SJSA1 (cell line): ENCODE results near the gene BCL2L14. TPM values are rescaled to one million over a fixed set of nuclear protein-coding genes. Genes with fewer than 3 reads are reported as not detected.
"Not testable (repeated sequence)": the region's sequence is repeated elsewhere in the genome, so short reads cannot be mapped to it uniquely, and the experiment has no call there.

Experiments
- DNase-seq, 2 experiments: peaks; one replicate each; pipeline ENCODE4 v3.0.0-alpha.2; 2015 to 2020; ENCODE audit warnings: low spot score in 2 of 2, low read depth in 1 of 2
- H3K27ac ChIP-seq: fragments of 250-450 bp; sonication (Bioruptor Pico); 2 replicates; pipeline ENCODE4 v1.5.1; 2020; ENCODE audit warnings: mild to moderate bottlenecking, moderate library complexity
- H3K27me3 ChIP-seq: fragments of 250-450 bp; sonication (Bioruptor Pico); replicated peaks from 2 replicates; pipeline ENCODE4 v1.5.1; 2020; ENCODE audit warnings: mild to moderate bottlenecking, moderate library complexity
- H3K36me3 ChIP-seq: fragments of 250-450 bp; sonication (Bioruptor Pico); 2 replicates; pipeline ENCODE4 v1.5.1; 2020; ENCODE audit warnings: mild to moderate bottlenecking
- H3K4me1 ChIP-seq: fragments of 250-450 bp; sonication (Bioruptor Pico); replicated peaks from 2 replicates; pipeline ENCODE4 v1.6.1; 2021; ENCODE audit warnings: mild to moderate bottlenecking
- H3K4me3 ChIP-seq: fragments of 250-450 bp; sonication (Bioruptor Pico); 2 replicates; pipeline ENCODE4 v1.5.1; 2020; ENCODE audit warnings: mild to moderate bottlenecking
- H3K9me3 ChIP-seq: fragments of 250-450 bp; sonication (Bioruptor Pico); replicated peaks from 2 replicates; pipeline ENCODE4 v1.5.1; 2020; ENCODE audit warnings: mild to moderate bottlenecking
- total RNA-seq: library from RNA; depleted of rRNA; stranded (reverse); fragments of >200 nt; shearing (Covaris generic); gene quantifications from 2 replicates; pipeline ENCODE4 v1.2.3, GENCODE V29; 2014

BCL2L14 gene
- total RNA-seq, 1 experiment from 2014 or later, result not detected

- DNase-seq, result no peak
- peaks cover 22% of the 10 kb centered on the region for H3K4me1 ChIP-seq
- 0 out of 2 replicates have a peak, but pooled peaks cover 3% of the 10 kb centered on the region for H3K36me3 ChIP-seq
- H3K9me3 ChIP-seq, result no peaks in the 10 kb centered on the region
- no peaks in the 10 kb centered on the region for H3K27me3 ChIP-seq
- no peak overlapping the region for H3K4me3 ChIP-seq
- H3K27ac ChIP-seq, result no peak overlapping the region
Measured at GRCh38 chr12:12098691-12099015, 27.9 kb downstream of the BCL2L14 start.

- no peak overlapping the region for H3K4me3 ChIP-seq
- no peak for DNase-seq
- H3K9me3 ChIP-seq, result no peaks in the 10 kb centered on the region
- no peaks in the 10 kb centered on the region for H3K27me3 ChIP-seq
- H3K27ac ChIP-seq, result no peak overlapping the region
- H3K4me1 ChIP-seq, result peaks cover 22% of the 10 kb centered on the region
- H3K36me3 ChIP-seq, result 0 out of 2 replicates have a peak, but pooled peaks cover 3% of the 10 kb centered on the region
Measured at GRCh38 chr12:12099102-12099501, 28.4 kb downstream of the BCL2L14 start.

GRCh38 chr12:12107678-12108077, 36.9 kb downstream of the BCL2L14 start:
- H3K4me3 ChIP-seq, result no peak overlapping the region
- H3K27me3 ChIP-seq, result no peaks in the 10 kb centered on the region
- peaks cover 8% of the 10 kb centered on the region; the same call in 1 of the 2 replicates for H3K9me3 ChIP-seq
- peaks cover 10% of the 10 kb centered on the region for H3K4me1 ChIP-seq
- no peaks in the 10 kb centered on the region for H3K36me3 ChIP-seq
- H3K27ac ChIP-seq, result no peak overlapping the region; the same call in 1 of the 2 replicates
- peak in 1 of 2 experiments; percentile 31 for DNase-seq

GRCh38 chr12:12108441-12109058, 37.8 kb downstream of the BCL2L14 start:
- H3K36me3 ChIP-seq, result no peaks in the 10 kb centered on the region
- DNase-seq, result peak in 1 of 2 experiments; percentile 31
- no peaks in the 10 kb centered on the region for H3K27me3 ChIP-seq
- H3K27ac ChIP-seq, result no peak overlapping the region; the same call in 1 of the 2 replicates
- peaks cover 10% of the 10 kb centered on the region for H3K4me1 ChIP-seq
- H3K9me3 ChIP-seq, result peaks cover 8% of the 10 kb centered on the region; the same call in 1 of the 2 replicates
- no peak overlapping the region for H3K4me3 ChIP-seq

GRCh38 chr12:12110923-12111555, 40.3 kb downstream of the BCL2L14 start:
- not testable (repeated sequence) for H3K4me3 ChIP-seq, H3K27me3 ChIP-seq, H3K9me3 ChIP-seq, H3K27ac ChIP-seq, H3K36me3 ChIP-seq, DNase-seq
- H3K4me1 ChIP-seq, result peaks cover 10% of the 10 kb centered on the region

DNA sequence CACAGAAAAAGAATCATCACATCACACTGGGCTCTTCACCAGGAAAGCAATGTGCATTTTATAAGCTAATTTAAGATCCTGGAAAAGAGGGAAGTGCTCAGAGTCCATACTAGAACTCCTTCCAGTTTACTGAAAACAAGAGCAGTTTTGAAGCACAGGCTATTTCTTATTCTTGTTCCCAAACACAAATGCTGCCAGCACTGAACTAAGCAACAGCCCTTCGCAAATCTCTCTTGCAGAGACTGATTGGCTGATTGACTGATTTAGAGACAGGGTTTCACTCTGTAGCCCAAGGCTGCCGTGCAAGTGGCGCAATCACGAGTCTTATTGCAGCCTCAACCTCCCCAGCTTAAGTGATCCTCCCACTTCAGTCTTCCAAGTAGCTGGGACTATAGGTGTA, 44.8 kb downstream of the BCL2L14 start:
- Histone ChIP-seq H3K4me3 (no peak overlapping the region), H3K9me3 (no peaks in the 10 kb centered on the region), H3K27ac (no peak overlapping the region), H3K4me1 (no peaks in the 10 kb centered on the region), H3K36me3 (peaks cover 16% of the 10 kb centered on the region), H3K27me3 (no peaks in the 10 kb centered on the region)
- no peak for DNase-seq

- Histone ChIP-seq H3K36me3 (peaks cover 28% of the 10 kb centered on the region), H3K4me1 (no peaks in the 10 kb centered on the region), H3K4me3 (no peak overlapping the region), H3K27me3 (no peaks in the 10 kb centered on the region), H3K27ac (no peak overlapping the region), H3K9me3 (no peaks in the 10 kb centered on the region)
- DNase-seq, result no peak
Measured at GRCh38 chr12:12116677-12117076, 45.9 kb downstream of the BCL2L14 start.

GRCh38 chr12:12121061-12121460, 50.3 kb downstream of the BCL2L14 start:
- Histone ChIP-seq H3K9me3 (no peaks in the 10 kb centered on the region), H3K27me3 (no peaks in the 10 kb centered on the region), H3K36me3 (peaks cover 60% of the 10 kb centered on the region), H3K4me1 (no peaks in the 10 kb centered on the region), H3K27ac (no peak overlapping the region), H3K4me3 (no peak overlapping the region)
- no peak for DNase-seq

DNA sequence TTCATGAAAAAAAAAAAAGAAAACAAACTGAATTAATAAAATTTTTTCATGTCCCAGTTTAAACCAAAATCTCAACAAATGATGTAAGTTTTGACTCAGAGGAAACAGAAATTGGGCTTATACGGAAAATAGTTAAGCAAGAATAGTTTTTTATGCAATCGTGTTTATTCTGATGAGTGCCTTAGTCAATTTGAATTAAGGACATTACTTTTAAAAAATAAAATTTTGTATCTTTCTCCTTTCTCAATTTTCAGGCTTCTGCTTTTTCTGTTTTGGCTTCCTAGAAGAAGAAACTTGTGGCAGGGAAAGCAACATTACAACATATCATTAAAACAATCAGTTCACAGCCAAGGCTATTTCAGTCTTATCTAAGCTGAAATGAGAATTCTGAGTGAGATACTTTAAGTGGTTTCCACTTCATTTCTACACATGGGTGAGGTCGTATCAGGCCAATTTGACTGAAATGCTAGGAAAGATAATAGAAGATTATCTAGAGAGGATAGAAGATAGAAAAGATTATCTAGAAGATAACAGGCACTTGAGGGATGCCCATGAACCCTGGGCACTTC, 52.4 kb downstream of the BCL2L14 start:
- DNase-seq, result no peak
- Histone ChIP-seq H3K27ac (no peak overlapping the region), H3K9me3 (no peaks in the 10 kb centered on the region), H3K36me3 (peaks cover 72% of the 10 kb centered on the region), H3K4me3 (no peak overlapping the region), H3K27me3 (no peaks in the 10 kb centered on the region), H3K4me1 (no peaks in the 10 kb centered on the region)

GRCh38 chr12:12126551-12126950, 55.8 kb downstream of the BCL2L14 start:
- Histone ChIP-seq H3K4me3 (no peak overlapping the region), H3K9me3 (no peaks in the 10 kb centered on the region), H3K27me3 (no peaks in the 10 kb centered on the region), H3K36me3 (peaks cover 68% of the 10 kb centered on the region), H3K27ac (no peak overlapping the region), H3K4me1 (no peaks in the 10 kb centered on the region)
- no peak for DNase-seq

DNA sequence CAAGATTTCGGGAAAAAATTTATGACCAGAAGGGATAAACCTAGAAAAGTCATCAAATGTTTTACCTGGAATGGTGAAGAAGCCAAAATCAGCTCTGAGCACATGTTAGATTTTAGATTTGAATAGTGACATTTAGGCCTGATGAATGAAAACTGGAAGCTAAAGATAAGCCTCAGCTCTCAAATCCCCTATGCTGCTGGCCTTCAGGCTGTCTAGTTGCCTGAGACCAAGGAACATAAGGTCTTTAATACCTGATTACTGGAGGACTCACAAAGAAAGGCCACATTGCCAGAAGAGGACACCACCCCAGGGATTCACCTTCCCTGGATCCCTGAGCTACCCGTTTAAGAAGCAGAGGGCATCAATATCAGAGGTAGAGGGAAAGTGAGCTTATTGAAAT, 56.6 kb downstream of the BCL2L14 start:
- no peaks in the 10 kb centered on the region for H3K27me3 ChIP-seq
- H3K4me1 ChIP-seq, result no peaks in the 10 kb centered on the region
- H3K9me3 ChIP-seq, result no peaks in the 10 kb centered on the region
- H3K27ac ChIP-seq, result no peak overlapping the region
- peaks cover 68% of the 10 kb centered on the region for H3K36me3 ChIP-seq
- DNase-seq, result no peak
- H3K4me3 ChIP-seq, result no peak overlapping the region

GRCh38 chr12:12128670-12129069, 57.9 kb downstream of the BCL2L14 start:
- Histone ChIP-seq H3K4me3 (no peak overlapping the region), H3K36me3 (peaks cover 62% of the 10 kb centered on the region), H3K9me3 (no peaks in the 10 kb centered on the region), H3K27ac (no peak overlapping the region), H3K27me3 (no peaks in the 10 kb centered on the region), H3K4me1 (no peaks in the 10 kb centered on the region)
- no peak for DNase-seq

- H3K9me3 ChIP-seq, result no peaks in the 10 kb centered on the region
Measured at GRCh38 chr12:12133259-12133658, 62.5 kb downstream of the BCL2L14 start.

DNA sequence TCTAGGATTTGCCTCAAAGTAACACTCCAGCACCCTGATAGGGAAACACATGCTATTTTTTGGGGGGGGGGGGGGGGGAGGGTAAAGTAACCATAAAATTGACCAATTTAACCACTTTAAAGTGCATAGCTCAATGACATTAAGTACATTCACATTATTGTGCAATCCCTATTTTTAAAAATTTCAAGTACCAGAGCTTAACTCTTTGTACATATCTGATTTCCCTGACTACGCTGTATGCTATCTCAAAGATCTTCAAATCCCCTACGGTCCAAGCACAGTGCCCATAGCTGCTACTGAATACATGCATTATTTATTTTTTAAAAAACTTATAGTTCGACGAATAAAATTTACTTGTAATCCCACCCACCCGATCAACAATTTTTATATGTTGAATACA, 63.0 kb downstream of the BCL2L14 start:
- no peak for DNase-seq
- no peaks in the 10 kb centered on the region for H3K4me1 ChIP-seq
- H3K27ac ChIP-seq, result no peak overlapping the region
- peaks cover 39% of the 10 kb centered on the region for H3K36me3 ChIP-seq
- no peak overlapping the region for H3K4me3 ChIP-seq
- no peaks in the 10 kb centered on the region for H3K27me3 ChIP-seq
- H3K9me3 ChIP-seq, result no peaks in the 10 kb centered on the region

More at GRCh38 chr12:12133259-12133658, 62.5 kb downstream of the BCL2L14 start:
- Histone ChIP-seq H3K36me3 (peaks cover 45% of the 10 kb centered on the region), H3K4me1 (no peaks in the 10 kb centered on the region), H3K27me3 (no peaks in the 10 kb centered on the region), H3K27ac (no peak overlapping the region), H3K4me3 (no peak overlapping the region)
- no peak for DNase-seq
